T-helper 2 cell treated with Interferon-gamma antibody and Interleukin-4, amounts not matched to agents 100 ng/mL and 5 ng/mL, for 36 hours (primary cell): ENCODE data around the gene ZCCHC24. TPM values are rescaled to one million over a fixed set of nuclear protein-coding genes. Genes with fewer than 3 reads are reported as not detected.

ENCODE experiments used
- intact Hi-C: fragments of 100-400 bp; cut with micrococcal nuclease; formaldehyde crosslinking; loops from one replicate; pipeline ENCODE4 v1.15.1; 2023
- total RNA-seq: library from RNA; stranded (reverse); gene quantifications from 2 replicates; pipeline ENCODE4 v1.2.3, GENCODE V29; 2022

Gene ZCCHC24
- total RNA-seq, 1 donor from 2014 or later: 1.2 TPM

- intact Hi-C loops: loop anchor here (5.0 to 10.0 kb wide), 3 partner anchors 160 to 1415 kb away; partner anchors contain the start of gene RPS24
These were observed 1.8 kb upstream of the ZCCHC24 start for GRCh38 chr10:79447249-79447648.

GRCh38 chr10:79446758-79447084, 1.3 kb upstream of the ZCCHC24 start:
- intact Hi-C loops: loop anchor here (1.0 to 10.0 kb wide), 4 partner anchors 21 to 1414 kb away; partner anchors contain the start of gene RPS24

- intact Hi-C loops: loop anchor here (1.0 to 10.0 kb wide), 8 partner anchors 21 to 1414 kb away; partner anchors contain the start of genes PPIF and RPS24
These were observed 743 bp upstream of the ZCCHC24 start for GRCh38 chr10:79445977-79446757.

- intact Hi-C loops: loop anchor here (1.0 to 10.0 kb wide), 7 partner anchors 97 to 1412 kb away; partner anchors contain the start of genes PPIF and RPS24
These were observed 965 bp downstream of the ZCCHC24 start for GRCh38 chr10:79444199-79445119.

GRCh38 chr10:79443338-79444198, 1.9 kb downstream of the ZCCHC24 start:
- intact Hi-C loops: loop anchor here (2.0 to 10.0 kb wide), 4 partner anchors 201 to 1141 kb away; no protein-coding TSS in a partner anchor

GRCh38 chr10:79442171-79443040, 3.0 kb downstream of the ZCCHC24 start:
- intact Hi-C loops: loop anchor here (10.0 kb wide), 1 partner anchor 1022 kb away; no protein-coding TSS in a partner anchor

GRCh38 chr10:79441433-79441832, 4.0 kb downstream of the ZCCHC24 start:
- intact Hi-C loops: loop anchor here (10.0 kb wide), 1 partner anchor 1023 kb away; no protein-coding TSS in a partner anchor

- intact Hi-C loops: loop anchor here (10.0 kb wide), 1 partner anchor 1025 kb away; no protein-coding TSS in a partner anchor
These were observed 5.1 kb downstream of the ZCCHC24 start for GRCh38 chr10:79440281-79440680.

GRCh38 chr10:79438699-79439085, 6.7 kb downstream of the ZCCHC24 start:
- intact Hi-C loops: no loop called here

- intact Hi-C loops: no loop called here
These were observed 7.3 kb downstream of the ZCCHC24 start for GRCh38 chr10:79438021-79438698.

- intact Hi-C loops: no loop called here
These were observed 8.2 kb downstream of the ZCCHC24 start for GRCh38 chr10:79437111-79437814.

- intact Hi-C loops: no loop called here
These were observed 8.6 kb downstream of the ZCCHC24 start for GRCh38 chr10:79436850-79437103.

GRCh38 chr10:79436066-79436849, 9.2 kb downstream of the ZCCHC24 start:
- intact Hi-C loops: no loop called here

- intact Hi-C loops: no loop called here
These were observed 10.0 kb downstream of the ZCCHC24 start for GRCh38 chr10:79435271-79436065.

- intact Hi-C loops: no loop called here
These were observed 10.6 kb downstream of the ZCCHC24 start for GRCh38 chr10:79434821-79435251.

- intact Hi-C loops: no loop called here
These were observed 11.2 kb downstream of the ZCCHC24 start for GRCh38 chr10:79434223-79434687.
